HG03565 (cell line): ENCODE data around the gene FMN1.
A peak's percentile ranks its signal among the peaks of the same experiment; 100 is the strongest.

ENCODE experiments used
- ATAC-seq: cut with Tn5 transposase; IDR thresholded peaks from one replicate; pipeline ENCODE4 v1.9.1; 2021; ENCODE audit warnings: mild to moderate bottlenecking, moderate library complexity; ENCODE audit not compliant: unreplicated experiment

The FMN1 gene

DNA sequence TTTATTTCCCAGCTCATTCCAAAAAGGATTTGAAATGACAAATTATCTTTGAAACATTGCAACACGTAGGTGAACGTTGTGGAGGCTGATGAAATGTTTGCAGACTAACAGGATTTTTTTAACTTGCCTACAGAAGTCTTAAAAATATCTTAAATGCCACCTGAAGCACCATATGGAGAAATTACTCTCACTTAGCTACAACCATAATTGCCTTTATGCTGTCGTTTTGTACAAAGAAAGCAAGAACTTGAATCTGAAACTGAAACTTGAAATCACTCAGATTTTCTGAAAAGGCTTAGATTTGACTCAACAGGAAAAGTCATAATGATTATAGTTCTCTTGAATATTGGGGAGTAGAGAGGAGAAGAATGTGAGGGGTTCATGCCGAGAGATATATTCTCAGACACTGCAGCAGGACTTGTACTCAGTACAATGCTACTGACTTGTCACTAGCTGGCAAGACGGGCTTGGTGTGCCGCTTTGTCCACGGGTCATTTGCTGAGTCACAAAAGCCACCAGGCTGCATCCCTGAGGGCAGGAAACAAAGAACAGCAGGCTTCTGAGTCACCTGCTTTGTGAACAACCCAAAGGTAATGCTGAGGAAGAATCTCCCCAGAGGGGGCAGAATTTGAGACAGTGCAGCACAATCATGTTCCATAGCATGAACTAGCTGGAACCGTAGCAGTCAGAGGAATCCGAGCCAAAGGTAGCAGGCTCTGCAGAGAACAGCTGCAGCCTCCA lies 7.1 kb upstream of the FMN1 start:
- peak; percentile 74 for ATAC-seq

- ATAC-seq, result no peak
Measured at GRCh38 chr15:33200903-33201302, 6.4 kb upstream of the FMN1 start.

GRCh38 chr15:33200444-33200843 lies 5.9 kb upstream of the FMN1 start:
- no peak for ATAC-seq

- no peak for ATAC-seq
Measured at GRCh38 chr15:33198541-33198940, 4.0 kb upstream of the FMN1 start.

DNA sequence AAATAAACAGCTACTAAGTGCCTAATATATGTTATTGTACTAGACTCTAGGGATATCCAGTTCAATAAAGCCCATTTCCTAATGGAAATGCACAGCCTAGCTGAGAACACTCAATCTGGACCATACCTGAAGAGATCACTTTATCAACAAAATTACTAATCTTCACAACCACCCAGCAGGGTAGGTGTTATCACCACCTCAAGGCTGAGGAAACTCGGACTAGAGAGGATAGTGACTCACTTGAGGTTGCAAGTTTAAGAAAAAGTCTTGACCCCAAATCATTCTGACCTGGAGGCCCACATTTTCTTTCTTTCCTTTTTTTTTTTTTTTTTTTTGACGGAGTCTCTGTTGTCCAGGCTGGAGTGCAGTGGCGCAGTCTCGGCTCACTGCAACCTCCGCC lies 3.1 kb upstream of the FMN1 start:
- ATAC-seq, result no peak

- no peak for ATAC-seq
Measured at GRCh38 chr15:33194237-33194636, 277 bp downstream of the FMN1 start.

- ATAC-seq, result no peak
Measured at GRCh38 chr15:33191591-33191990, 2.9 kb downstream of the FMN1 start.

GRCh38 chr15:33190539-33190938 lies 4.0 kb downstream of the FMN1 start:
- ATAC-seq, result no peak

DNA sequence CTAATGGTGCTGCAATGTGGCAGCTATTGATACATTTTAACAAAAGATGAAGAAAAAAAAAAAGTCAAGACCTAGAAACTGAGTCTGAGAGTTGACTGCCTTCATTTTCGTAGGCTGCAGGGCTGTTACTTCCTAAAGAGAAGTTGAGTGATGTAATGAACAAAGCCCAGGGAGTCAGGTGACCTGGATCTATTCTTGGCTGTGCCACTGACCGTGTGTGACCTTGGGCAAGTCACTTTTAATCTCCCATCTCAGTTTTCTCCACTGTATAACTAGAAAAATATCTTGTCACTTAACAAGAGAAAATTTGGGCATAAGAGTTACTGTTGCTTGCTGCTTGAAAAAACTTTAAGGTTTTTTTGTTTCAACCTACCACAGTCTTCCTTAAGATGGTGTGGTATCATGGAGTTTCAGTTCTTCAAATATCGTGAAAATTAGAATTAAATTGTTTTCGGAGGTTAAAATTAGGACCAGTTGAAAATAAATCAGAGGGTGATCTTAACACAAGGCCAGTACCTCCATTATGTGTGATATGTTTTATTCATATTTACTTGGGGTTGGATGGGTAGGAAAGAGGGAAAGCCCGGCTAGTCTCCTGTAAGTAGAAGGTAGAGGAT lies 5.8 kb downstream of the FMN1 start:
- peak; percentile 59 for ATAC-seq

DNA sequence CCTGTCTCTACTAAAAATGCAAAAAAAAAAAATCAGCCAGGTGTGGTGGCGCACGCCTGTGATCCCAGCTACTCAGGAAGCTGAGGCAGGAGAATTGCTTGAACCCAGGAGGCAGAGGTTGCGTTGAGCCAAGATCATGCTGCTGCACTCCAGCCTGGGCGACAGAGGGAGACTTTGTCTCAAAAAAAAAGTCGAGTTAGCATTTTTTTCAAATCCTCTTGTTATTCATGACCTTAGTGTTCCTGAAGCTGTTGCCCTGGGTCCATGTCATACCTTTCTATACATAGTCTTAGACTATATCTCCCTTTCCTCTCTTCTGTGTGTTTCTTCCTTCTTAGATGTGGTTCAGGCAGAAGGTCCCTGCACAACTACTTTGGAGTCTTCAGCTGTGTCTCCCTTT lies 6.4 kb downstream of the FMN1 start:
- ATAC-seq, result no peak

DNA sequence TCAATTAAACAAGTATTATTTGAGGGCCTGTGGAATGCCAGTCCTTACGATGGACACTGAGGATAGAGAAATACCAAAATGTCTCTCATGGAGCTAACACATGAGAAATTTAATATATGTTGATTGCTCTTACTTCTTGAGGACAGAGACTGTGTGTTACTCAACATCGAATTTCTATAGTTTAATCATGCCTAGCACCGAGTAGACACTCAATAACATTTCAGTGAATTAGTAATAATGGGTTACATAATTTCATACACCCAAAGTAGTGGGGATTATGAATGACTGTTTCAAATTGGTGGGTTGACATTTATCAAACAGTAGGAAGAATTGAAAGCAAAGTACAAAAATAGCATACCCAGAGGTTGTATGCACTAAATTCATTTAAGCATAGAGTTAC lies 11.2 kb downstream of the FMN1 start:
- no peak for ATAC-seq

- no peak for ATAC-seq
Measured at GRCh38 chr15:33182926-33183325, 11.6 kb downstream of the FMN1 start.

DNA sequence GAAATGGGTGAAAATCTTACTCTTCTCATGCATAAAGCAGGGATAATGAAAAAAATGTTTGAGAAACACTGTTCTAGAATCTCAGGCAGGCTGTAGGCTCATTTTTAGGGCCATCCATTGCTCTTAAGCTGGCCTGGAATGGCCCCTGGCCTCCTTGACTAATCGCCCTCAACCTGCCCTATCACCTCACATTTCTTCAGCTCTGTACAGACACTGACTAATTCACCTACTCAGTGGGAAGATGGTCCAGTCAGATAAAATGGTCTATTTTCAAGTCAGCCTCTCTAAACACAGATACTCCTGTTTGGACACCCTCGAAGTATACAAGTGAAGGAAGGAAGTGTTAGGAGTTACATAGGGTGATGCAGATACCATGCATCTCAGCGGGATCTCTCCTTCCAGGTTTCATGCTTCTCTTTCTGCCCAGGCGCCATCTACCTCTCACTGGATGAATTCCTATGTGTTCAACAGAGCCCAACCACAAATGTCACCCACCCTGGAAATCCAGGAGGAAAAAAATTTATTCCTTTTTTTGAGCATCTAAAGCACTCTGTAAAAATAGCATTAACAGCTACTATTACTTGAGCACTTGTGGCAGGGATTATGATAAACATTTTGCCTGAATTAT lies 12.1 kb downstream of the FMN1 start:
- ATAC-seq, result no peak

- ATAC-seq, result no peak
Measured at GRCh38 chr15:33179874-33180273, 14.6 kb downstream of the FMN1 start.

- no peak for ATAC-seq
Measured at GRCh38 chr15:33171202-33171601, 23.3 kb downstream of the FMN1 start.

GRCh38 chr15:33169625-33170024 lies 24.9 kb downstream of the FMN1 start:
- no peak for ATAC-seq

DNA sequence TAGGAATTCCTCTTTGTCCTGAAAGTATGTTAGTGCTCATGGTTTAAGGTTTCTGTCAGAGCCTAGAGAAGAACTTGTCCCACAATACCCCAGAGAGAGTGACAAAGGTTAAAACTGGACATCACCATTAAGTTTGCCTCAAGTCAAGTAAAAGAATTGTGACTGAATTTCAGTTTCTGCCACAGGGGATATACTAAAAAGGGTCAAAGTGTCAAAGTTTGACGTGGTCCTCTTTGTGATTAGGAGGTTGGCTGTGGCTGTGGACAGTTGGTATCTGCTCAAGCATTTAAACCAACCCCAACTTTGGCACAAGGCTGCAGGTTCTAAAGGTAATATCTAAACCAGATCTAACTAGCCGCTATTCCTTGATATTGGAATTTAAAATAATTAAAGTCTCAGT lies 26.1 kb downstream of the FMN1 start:
- no peak for ATAC-seq

DNA sequence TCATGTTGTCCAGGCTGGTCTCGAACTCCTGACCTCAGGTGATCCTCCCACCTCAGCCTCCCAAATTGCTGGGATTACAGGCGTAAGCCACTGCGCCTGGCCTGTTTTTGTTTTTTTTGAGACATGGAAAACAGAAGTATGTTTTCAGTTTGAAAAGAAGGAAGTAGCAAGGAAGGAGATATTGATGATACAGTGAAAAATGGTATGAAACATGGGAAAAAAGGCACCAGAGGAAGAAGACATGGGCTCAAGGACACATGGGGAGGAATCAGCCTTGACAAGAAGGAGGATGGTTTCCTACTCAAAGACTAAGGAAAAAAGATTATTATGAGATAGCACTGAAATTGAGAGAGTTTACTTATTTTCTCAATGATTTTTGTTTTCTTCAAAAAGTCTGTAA lies 30.7 kb downstream of the FMN1 start:
- ATAC-seq, result no peak

DNA sequence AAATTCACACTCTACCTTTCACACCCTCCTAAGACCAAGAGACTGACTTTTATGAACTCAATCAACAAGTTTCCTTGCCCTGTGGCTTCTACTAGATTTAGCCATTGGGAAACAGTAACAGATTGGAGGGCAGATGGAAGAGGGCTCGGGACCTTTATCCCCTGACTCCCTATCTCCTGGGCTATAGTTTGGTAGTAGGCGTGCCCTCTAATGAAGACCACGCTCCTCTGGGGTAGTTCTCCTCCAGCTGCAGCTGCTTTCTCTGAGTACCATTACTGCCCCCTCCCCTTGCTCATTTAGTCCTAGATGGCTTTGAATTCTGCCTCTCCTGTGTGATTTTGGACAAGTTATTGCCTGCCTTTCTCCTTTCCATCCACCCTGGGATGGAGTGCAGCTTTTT lies 33.3 kb downstream of the FMN1 start:
- ATAC-seq, result no peak

GRCh38 chr15:33160581-33161165 lies 33.8 kb downstream of the FMN1 start:
- no peak for ATAC-seq

GRCh38 chr15:33159726-33160453 lies 34.6 kb downstream of the FMN1 start:
- ATAC-seq, result no peak
